HepG2 (cell line): ENCODE results near the gene GPR82. TPM values are rescaled to one million over a fixed set of nuclear protein-coding genes. Genes with fewer than 3 reads are reported as not detected.
"Not testable (repeated sequence)": the region's sequence is repeated elsewhere in the genome, so short reads cannot be mapped to it uniquely, and the experiment has no call there.

Experiments
- ATAC-seq: fragments of 200-7000 bp; cut with Tn5 transposase; 3 replicates; pipeline ENCODE4 v1.9.1; 2020; ENCODE audit warnings: mild to moderate bottlenecking, moderate library complexity
- BruUV-seq: library from RNA; stranded (reverse); fragments of 400-500 nt; replicated peaks from 2 replicates; lab custom pipeline; 2021; lab: Mats Ljungman, UMichigan
- CTCF ChIA-PET: fragments of 300-600 bp; formaldehyde crosslinking; extraction: SDS; loops from one replicate; lab custom pipeline; 2021; ENCODE audit warnings: low total read pairs, inconsistent platforms, low intra/inter-chr PET ratio; lab: Yijun Ruan, JAX
- POLR2A ChIA-PET: fragments of 350-600 bp; sonication (Branson Sonifier 250); formaldehyde crosslinking; loops from one replicate; lab custom pipeline; 2020; ENCODE audit warnings: antibody characterized with exemption, inconsistent platforms; lab: Yijun Ruan, JAX
- DNase-seq: peaks from one replicate; pipeline ENCODE4 v3.0.0-alpha.2; 2015; ENCODE audit warnings: low spot score
- FAIRE-seq: peaks from 3 replicates; lab custom pipeline; 2011; peaks lifted over from hg19 to GRCh38; lab: Jason Lieb, UNC
- H2AFZ ChIP-seq: one replicate; pipeline ENCODE4 v1.6.1; 2011; ENCODE audit warnings: low read length, inconsistent platforms
- H3K27ac ChIP-seq: fragments of 300-600 bp; 3 replicates; pipeline ENCODE4 v1.8.0; 2011; ENCODE audit warnings: mixed run types, mild to moderate bottlenecking, mixed read lengths, low read length, inconsistent platforms; ENCODE audit not compliant: insufficient read depth; ENCODE audit errors: extremely low read length
- H3K27me3 ChIP-seq, 2 experiments: fragments of 200-600 bp in 1 of 2; 2 replicates in 1 of 2; 3 replicates in 1 of 2; pipeline versions ENCODE4 v1.6.0 to v1.8.0; 2011; ENCODE audit warnings: low read length in 2 of 2, mild to moderate bottlenecking in 2 of 2, moderate library complexity in 2 of 2, inconsistent platforms in 1 of 2; ENCODE audit not compliant: insufficient read depth in 2 of 2, control insufficient read depth in 1 of 2
- H3K36me3 ChIP-seq, 2 experiments: fragments of 200-600 bp in 1 of 2; replicated peaks in 1 of 2; 2 replicates in 1 of 2; 3 replicates in 1 of 2; pipeline versions ENCODE4 v1.5.1 to v1.8.0; 2011; ENCODE audit warnings: low read length in 2 of 2, inconsistent platforms in 1 of 2; ENCODE audit not compliant: insufficient read depth in 2 of 2, control insufficient read depth in 1 of 2
- H3K4me1 ChIP-seq: 2 replicates; pipeline ENCODE4 v1.5.1; 2012; ENCODE audit warnings: low read length, inconsistent platforms; ENCODE audit not compliant: insufficient read depth
- H3K4me2 ChIP-seq: 2 replicates; pipeline ENCODE4 v1.6.0; 2011; ENCODE audit warnings: low read depth, low read length, inconsistent platforms
- H3K4me3 ChIP-seq, 3 experiments: fragments of 200-600 bp in 1 of 3; sonication (generic), shearing (Covaris generic) in 1 of 3; replicated peaks in 1 of 3; 2 replicates each; pipeline ENCODE4 v1.5.1; 2011 to 2016; ENCODE audit warnings: low read length in 3 of 3, inconsistent platforms in 2 of 3, low read depth in 2 of 3, mild to moderate bottlenecking in 2 of 3, control low read depth in 1 of 3, mixed read lengths in 1 of 3; ENCODE audit not compliant: insufficient read depth in 1 of 3
- H3K79me2 ChIP-seq: one replicate; pipeline ENCODE4 v1.6.1; 2011; ENCODE audit warnings: low read length, inconsistent platforms; ENCODE audit not compliant: insufficient read depth
- H3K9ac ChIP-seq: 2 replicates; pipeline ENCODE4 v1.6.0; 2011; ENCODE audit warnings: mild to moderate bottlenecking, low read depth, low read length, inconsistent platforms; ENCODE audit not compliant: insufficient read depth
- H3K9me3 ChIP-seq: 2 replicates; pipeline ENCODE4 v1.5.1; 2012; ENCODE audit warnings: mild to moderate bottlenecking, low read length
- H4K20me1 ChIP-seq: 2 replicates; pipeline ENCODE4 v1.6.0; 2011; ENCODE audit warnings: inconsistent platforms, mild to moderate bottlenecking, low read length, moderate library complexity; ENCODE audit not compliant: insufficient read depth
- ERF ChIP-seq: IDR thresholded peaks from 2 replicates; pipeline ENCODE4 v1.6.1; 2018; ENCODE audit warnings: missing biosample characterization, missing genetic modification reagents
- MTF2 ChIP-seq: sonication (generic); formaldehyde crosslinking; IDR thresholded peaks from 2 replicates; pipeline ENCODE4 v1.5.0; 2020; ENCODE audit warnings: missing genetic modification reagents, borderline replicate concordance
- ZNF138 ChIP-seq: sonication (generic); formaldehyde crosslinking; IDR thresholded peaks from 2 replicates; pipeline ENCODE4 v1.5.0; 2020; ENCODE audit warnings: mild to moderate bottlenecking, low read depth, missing genetic modification reagents
- ZNF260 ChIP-seq: sonication (generic); formaldehyde crosslinking; IDR thresholded peaks from 2 replicates; pipeline ENCODE4 v1.4.0; 2020; ENCODE audit warnings: missing genetic modification reagents, low read depth, mild to moderate bottlenecking, borderline replicate concordance
- ZNF33A ChIP-seq: sonication (generic); formaldehyde crosslinking; IDR thresholded peaks from 2 replicates; pipeline ENCODE4 v1.5.1; 2020; ENCODE audit warnings: missing genetic modification reagents, mild to moderate bottlenecking, moderate library complexity, borderline replicate concordance
- ZNF441 ChIP-seq: sonication (generic); formaldehyde crosslinking; IDR thresholded peaks from 2 replicates; pipeline ENCODE4 v1.7.0; 2021; ENCODE audit warnings: missing genetic modification reagents, borderline replicate concordance
- ZNF850 ChIP-seq: sonication (generic); formaldehyde crosslinking; conservative IDR thresholded peaks from 2 replicates; pipeline ENCODE4 v1.9.0; 2021; ENCODE audit warnings: mild to moderate bottlenecking, missing genetic modification reagents
- ZSCAN21 ChIP-seq: sonication (generic); formaldehyde crosslinking; IDR thresholded peaks from 2 replicates; pipeline ENCODE4 v1.8.0; 2022; ENCODE audit warnings: mild to moderate bottlenecking, missing genetic modification reagents, moderate library complexity, borderline replicate concordance
- WGBS: methylation state at CpG from one replicate; pipeline ENCODE4 v1.1.6; 2017; ENCODE audit warnings: low lambda C conversion rate; 5-methylcytosine and 5-hydroxymethylcytosine counted together
- in situ Hi-C: cut with HindIII; loops from 2 replicates; pipeline ENCODE4 v1.10.0; 2017; ENCODE audit warnings: low pct_unique_long_range_greater_than_20kb; ENCODE audit not compliant: extremely low pct_ligation_motif_present
- intact Hi-C: fragments of 100-400 bp; cut with micrococcal nuclease; formaldehyde crosslinking; loops from one replicate; pipeline ENCODE4 v1.10.0; 2022; ENCODE audit not compliant: unreplicated experiment
- polyA plus RNA-seq, 8 experiments: library from polyadenylated mRNA; depleted of rRNA in 3 of 8; stranded (reverse) in 7 of 8; unstranded in 1 of 8; fragments of >200 nt; fragmentation: Illumina TruSeq in 4 of 8; extraction: Trizol in 4 of 8; gene quantifications; 2 replicates each; pipeline versions ENCODE4 v1.2.1 to v1.2.3, GENCODE V29; 2011 to 2016; ENCODE audit warnings: low read depth in 4 of 8, missing spikeins in 1 of 8, mixed read lengths in 1 of 8; ENCODE audit not compliant: insufficient read depth in 1 of 8
- total RNA-seq, 5 experiments: library from RNA; depleted of rRNA; stranded (reverse); fragments of >200 nt; fragmentation: Illumina TruSeq; extraction: Trizol; gene quantifications; 2 replicates each; pipeline ENCODE4 v1.2.3, GENCODE V29; 2016; ENCODE audit warnings: low read depth in 1 of 5
- TF ChIP-seq, protein P1 (sequence below): sonication (generic); formaldehyde crosslinking; IDR thresholded peaks from 2 replicates; pipeline ENCODE4 v1.8.1; 2023; ENCODE audit warnings: mild to moderate bottlenecking, inconsistent platforms, moderate library complexity, missing genetic modification reagents, borderline replicate concordance

Gene GPR82
- total and polyA plus RNA-seq, 2 of the 13 experiments (the other 11 are each of a cell fraction or from before 2014, with no cell fraction given), result not detected

DNA sequence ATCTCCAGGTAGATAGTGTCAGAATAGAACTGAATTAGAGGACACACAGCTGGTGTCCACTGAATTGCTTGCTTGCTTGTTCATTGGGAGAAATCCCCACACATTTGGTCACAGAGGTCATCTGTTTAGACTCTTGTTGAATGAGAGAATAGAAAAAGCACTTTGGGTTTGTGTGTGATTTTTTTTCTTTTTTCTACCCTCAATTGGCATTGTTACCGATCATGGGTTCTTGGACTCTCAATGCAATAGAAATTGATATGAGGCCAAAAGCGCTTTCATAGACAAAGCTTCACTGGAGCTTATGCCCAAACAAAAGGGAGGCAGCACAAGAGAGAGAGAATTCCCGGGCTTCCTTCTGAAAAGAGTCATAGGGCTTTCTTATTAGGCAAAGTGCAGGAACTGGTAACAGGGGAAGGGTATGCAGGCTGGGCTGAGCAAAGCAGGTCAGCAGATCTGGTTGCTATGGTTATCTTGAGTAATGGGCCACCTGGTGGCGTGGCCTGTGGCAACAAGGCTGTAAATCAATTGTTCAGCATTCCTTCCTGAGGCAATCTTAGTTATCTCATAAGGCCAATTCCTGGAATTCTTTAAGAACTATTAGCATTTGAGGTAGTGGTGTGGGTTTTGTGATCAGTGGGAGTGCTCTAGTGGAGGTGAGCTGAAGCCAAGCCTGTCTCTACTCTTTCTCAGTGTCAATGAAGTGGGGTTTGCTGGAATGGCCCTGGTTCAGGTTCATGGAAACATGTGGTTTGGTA, 5.3 kb upstream of the GPR82 start:
- intact Hi-C loops (no loop called here), in situ Hi-C loops (no loop called here)
- no peak overlapping the region for H3K27ac ChIP-seq
- no peak for FAIRE-seq
- CTCF ChIA-PET, result no interaction called here
- no peak overlapping the region for H3K4me3 ChIP-seq
- no TSS peak for BruUV-seq
- no peaks in the 10 kb centered on the region for H3K4me1 ChIP-seq
- peak; percentile 44; the same call in 2 of the 3 replicates for ATAC-seq
- no peak overlapping the region for H3K4me2 ChIP-seq
- WGBS, result 100% methylated on average over 4 of the region's 4 CpGs
- POLR2A ChIA-PET, result no interaction called here
- no peak overlapping the region for H3K9ac ChIP-seq
- H3K9me3 ChIP-seq, result no peaks in the 10 kb centered on the region
- H2AFZ ChIP-seq, result no peak overlapping the region
- no peak for TF ChIP-seq ZSCAN21
- TF ChIP-seq, protein P1, sequence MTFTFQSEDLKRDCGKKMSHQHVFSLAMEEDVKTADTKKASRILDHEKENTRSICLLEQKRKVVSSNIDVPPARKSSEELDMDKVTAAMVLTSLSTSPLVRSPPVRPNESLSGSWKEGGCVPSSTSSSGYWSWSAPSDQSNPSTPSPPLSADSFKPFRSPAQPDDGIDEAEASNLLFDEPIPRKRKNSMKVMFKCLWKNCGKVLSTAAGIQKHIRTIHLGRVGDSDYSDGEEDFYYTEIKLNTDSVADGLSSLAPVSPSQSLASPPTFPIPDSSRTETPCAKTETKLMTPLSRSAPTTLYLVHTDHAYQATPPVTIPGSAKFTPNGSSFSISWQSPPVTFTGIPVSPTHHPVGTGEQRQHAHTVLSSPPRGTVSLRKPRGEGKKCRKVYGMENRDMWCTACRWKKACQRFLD (CRISPR knock-in tag), result no peak
- TF ChIP-seq ZNF850, result no peak
- no peak for TF ChIP-seq ERF
- TF ChIP-seq ZNF33A (CRISPR knock-in tag), result no peak
- no peak for TF ChIP-seq ZNF260 (CRISPR knock-in tag)
- TF ChIP-seq ZNF441 (CRISPR knock-in tag), result no peak
- TF ChIP-seq MTF2, result no peak
- no peak for TF ChIP-seq ZNF138 (CRISPR knock-in tag)
- H3K27me3 ChIP-seq, result no peaks in the 10 kb centered on the region
- no peaks in the 10 kb centered on the region for H4K20me1 ChIP-seq
- no peaks in the 10 kb centered on the region for H3K79me2 ChIP-seq
- DNase-seq, result peak; percentile 1
- H3K36me3 ChIP-seq, result no peaks in the 10 kb centered on the region

DNA sequence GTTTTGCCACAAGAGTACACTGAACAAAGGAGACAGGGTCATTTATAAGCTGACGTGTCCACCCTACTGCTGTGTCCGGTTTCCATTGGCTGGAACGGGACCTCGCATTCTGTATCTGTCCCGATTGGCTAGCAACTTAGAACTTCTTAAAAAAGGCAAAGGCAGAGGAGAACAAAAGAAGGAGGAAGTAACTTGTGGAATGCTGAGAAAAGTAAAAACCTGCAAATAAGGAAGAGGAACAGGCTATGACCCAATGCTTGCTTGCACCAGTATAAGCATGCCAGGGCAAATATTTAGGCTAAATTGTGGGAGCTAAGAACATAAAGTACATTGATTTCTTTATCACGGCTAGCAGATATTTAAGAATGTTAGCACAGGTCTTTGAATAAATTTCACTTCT, 4.4 kb upstream of the GPR82 start:
- FAIRE-seq, H2AFZ ChIP-seq, H3K36me3 ChIP-seq, in situ Hi-C loops, H3K4me2 ChIP-seq, H3K27ac ChIP-seq, POLR2A ChIA-PET, H3K9me3 ChIP-seq, H3K4me3 ChIP-seq, H3K79me2 ChIP-seq, BruUV-seq, H3K9ac ChIP-seq, intact Hi-C loops, H4K20me1 ChIP-seq, CTCF ChIA-PET, ATAC-seq, H3K4me1 ChIP-seq, DNase-seq, H3K27me3 ChIP-seq: not testable (repeated sequence)
- WGBS, result 99% methylated on average over 6 of the region's 6 CpGs
